Stimulated activated CD4-positive, alpha-beta T cell treated with anti-CD3 and anti-CD28 coated beads, Interleukin-12 subunit alpha, Interleukin-12 subunit beta, amount 100 ng/mL, for 48 hours (primary cell): ENCODE data around the gene ODAD3.
A peak's percentile ranks its signal among the peaks of the same experiment; 100 is the strongest.
"Not testable (repeated sequence)": the region's sequence is repeated elsewhere in the genome, so short reads cannot be mapped to it uniquely, and the experiment has no call there.

Source experiments
- DNase-seq, 3 donors: peaks; one replicate each; pipeline ENCODE4 v3.0.0-alpha.2; 2020; ENCODE audit warnings: low read depth in 2 of 3, low spot score in 1 of 3

Gene ODAD3

DNA sequence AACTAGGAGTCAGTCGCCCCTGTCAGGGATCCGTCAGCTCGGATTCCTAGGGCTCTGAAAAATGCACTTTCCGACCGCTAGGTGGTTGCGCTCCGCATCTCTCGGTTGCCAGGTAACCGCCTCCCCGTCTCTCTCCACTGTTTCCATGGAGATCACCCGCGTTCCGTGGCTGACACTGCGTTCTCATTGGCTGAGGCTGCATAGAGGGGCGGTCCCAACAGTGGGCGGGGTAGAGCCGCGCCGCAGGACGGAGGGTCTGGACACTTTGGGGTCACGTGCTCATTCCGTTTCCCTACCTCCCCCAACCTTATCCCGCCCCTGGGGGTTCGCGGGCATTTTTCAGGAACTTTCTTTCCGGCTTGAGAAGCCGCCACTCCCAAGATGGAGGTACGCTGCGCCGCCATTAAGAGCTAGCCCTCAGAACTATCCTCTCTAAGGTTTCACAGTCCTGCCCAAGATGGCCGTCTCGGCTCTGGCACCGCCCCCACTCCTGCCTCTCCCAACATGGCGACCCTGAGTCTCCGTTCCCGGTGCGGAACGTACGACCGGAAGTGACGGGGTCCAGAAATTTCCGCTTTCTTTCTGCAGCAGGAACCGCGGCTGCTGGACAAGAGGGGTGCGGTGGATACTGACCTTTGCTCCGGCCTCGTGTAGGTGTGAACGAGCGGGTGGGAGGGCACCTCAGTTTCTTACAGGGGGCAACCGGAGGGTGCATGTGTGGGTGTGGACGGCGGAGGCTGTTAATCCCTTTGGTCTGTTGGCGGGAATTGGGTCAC is at the start of gene ODAD3, which contains the start of gene PRKCSH:
TSS of gene ODAD3 (minus strand) at position 65 of the 776 bp plus-strand sequence. CDS start 105 bp downstream, outside the sequence.
TSS of gene PRKCSH (plus strand) at position 579 of the 776 bp plus-strand sequence. CDS start 483 bp downstream, outside the sequence.
- DNase-seq: peak; percentile 97 to 99 (median 99)

- DNase-seq: no peak
Measured at GRCh38 chr19:11483366-11484111, 48.6 kb upstream of the ODAD3 start.

DNA sequence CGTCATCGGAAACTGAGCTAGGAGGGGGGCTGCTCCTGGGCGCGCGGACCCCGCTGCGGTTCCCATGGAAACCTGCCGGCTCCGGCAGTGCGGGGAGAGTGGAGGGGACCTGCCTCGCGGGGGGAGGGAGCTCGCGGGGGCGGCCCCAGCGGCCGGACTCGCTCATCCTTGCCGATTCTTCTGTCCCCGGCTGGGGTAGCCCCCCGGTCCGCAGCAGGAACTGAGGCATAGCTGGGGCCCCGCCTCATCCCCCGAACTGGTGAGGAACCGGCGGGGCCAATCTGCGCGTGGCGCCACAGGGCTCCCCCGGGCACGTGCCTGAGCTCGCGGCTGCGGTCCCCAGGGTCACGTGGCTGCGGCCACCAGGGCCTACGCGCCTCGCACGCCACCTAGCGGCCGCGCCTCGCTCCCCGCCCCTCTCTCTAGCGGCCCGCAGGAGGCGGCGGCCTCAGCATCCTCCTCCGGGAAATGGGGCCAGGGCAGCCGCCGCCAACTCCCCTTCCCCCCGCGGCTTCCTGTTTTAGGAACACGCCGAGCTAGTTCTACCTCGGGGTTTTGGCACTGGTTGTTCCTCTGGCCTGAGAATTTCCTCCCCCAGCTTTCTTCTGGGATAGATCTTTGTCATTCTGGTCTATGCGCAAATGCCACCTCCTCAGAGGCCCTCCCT is 47.6 kb upstream of the ODAD3 start:
- peak; percentile 77 to 84 (median 80) for DNase-seq

GRCh38 chr19:11481534-11482383 is 46.8 kb upstream of the ODAD3 start:
- DNase-seq: peak; percentile 69 to 82 (median 75)

- no peak for DNase-seq
Measured at GRCh38 chr19:11480715-11481533, 46.0 kb upstream of the ODAD3 start, which contains the start of gene ELAVL3. ELAVL3 (minus strand) TSS chr19:11481046; CDS start chr19:11480608, 438 bp downstream.

DNA sequence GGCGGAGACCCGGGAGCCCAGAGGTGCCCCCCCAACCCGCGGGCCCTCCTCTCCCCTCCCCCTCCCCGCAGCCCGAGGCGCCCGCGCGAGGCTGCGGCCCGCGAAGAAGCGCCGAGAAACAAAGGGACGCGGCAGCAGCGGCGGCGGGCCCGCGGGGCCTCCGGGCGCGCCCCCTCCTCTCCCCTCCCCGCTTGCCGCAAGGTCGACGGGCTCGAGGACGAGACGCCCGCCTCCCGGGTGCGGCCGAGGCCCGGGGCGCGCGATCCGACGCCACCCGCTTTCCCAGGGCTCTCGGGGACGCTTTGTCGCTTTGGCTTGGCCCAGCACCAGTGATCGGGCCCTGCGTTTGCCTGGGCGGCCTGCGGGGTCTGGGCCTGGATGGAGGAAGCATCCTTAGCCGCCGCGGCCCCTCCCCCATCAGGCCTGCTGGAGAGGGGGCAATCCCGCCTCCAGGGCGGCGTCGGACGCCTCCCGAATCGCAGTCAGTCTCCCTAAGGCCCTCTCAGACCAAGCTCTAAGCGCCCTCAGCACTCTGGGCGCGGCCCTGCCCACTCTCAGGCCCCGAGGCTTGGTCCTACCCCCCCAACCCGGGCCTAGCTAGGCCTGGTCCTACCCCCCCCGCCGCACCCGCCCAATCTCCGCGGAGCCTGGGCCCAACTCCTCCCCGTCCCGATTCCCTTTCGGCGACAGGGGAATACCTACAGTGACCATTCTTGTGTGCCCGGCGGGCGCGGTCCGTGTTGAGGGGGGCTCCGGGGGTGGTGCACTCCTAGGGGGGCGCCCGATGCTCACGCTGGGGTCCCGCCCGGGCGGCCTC is 45.2 kb upstream of the ODAD3 start:
- no peak for DNase-seq

DNA sequence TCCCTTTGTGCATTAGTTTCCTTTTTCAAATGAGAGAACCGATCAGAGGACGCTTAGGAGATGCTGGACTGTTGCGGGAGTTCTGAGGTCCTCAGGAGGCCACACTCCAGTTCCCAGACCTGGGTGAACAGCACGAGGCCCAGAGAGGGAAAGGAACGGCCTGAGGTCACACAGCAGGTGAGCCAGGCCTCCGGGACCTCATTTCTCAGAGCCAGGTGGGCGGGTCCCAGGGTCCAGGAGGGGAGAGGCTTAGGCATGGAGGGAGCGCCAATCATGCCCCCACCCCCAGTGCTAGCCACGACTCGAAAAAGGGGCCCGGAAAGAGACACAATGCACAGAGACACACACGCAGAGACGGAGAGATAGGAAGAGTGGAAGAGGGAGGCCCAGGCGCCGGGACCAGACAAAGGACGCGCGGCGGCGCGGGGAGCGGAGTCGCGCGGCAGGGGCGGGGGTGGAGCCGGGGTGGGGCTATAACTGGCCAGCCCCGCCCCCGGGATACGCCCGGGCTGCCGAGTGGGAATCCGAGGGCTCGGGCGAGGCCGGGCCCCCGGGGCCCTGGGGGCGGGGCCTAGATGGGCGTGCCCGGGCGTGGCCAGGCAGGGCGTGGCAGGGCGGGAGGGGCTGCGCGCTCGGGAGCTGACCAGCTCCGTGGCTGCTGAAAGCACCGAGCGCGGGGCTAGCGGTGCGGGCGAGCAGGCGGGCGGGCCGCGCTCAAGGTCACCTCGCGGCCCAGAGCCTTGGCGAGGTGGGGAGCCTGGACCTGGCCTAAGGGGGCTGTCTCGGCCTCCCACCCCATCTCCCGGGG is 44.4 kb upstream of the ODAD3 start:
- DNase-seq: peak in 2 of 3 donors; percentile 13 to 23

- no peak for DNase-seq
Measured at GRCh38 chr19:11478167-11479089, 43.5 kb upstream of the ODAD3 start.

- no peak for DNase-seq
Measured at GRCh38 chr19:11475861-11476260, 40.9 kb upstream of the ODAD3 start.

DNA sequence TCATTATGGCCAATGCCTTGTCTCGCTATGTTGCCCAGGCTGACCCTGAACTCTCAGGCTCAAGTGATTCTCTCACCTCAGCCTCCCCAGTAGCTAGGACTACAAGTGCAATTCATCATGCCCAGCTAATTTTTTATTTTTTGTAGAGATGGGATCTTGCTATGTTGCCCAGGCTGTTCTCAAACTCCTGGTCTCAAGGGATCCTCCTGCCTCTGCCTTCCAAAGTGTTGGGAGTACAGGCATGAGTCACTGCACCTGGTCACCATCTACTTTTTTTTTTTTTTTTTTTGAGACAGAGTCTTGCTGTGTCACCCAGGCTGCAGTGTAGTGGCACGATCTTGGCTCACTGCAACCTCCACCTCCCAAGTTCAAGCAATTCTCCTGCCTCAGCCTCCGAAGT is 40.4 kb upstream of the ODAD3 start:
- not testable (repeated sequence) for DNase-seq

DNA sequence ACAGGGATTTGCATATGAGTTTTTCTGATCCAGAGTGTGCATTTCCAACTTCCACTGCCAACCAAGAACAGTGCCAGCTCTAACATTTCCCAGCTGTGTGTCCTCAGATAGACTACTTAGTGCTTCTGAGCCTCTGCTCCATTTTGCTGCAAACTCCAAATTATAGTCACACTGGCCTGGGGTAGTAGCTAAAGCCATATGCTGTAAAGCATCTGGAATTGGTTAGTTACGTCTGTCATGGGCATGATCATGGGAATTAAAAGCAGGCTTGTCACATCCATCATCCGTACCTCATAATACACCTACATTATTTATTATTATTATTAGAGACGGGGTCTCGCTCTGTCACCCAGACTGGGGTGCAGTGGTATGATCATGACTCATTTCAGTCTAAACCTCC is 38.8 kb upstream of the ODAD3 start:
- no peak for DNase-seq

- DNase-seq: not testable (repeated sequence)
Measured at GRCh38 chr19:11468266-11468845, 33.4 kb upstream of the ODAD3 start.

DNA sequence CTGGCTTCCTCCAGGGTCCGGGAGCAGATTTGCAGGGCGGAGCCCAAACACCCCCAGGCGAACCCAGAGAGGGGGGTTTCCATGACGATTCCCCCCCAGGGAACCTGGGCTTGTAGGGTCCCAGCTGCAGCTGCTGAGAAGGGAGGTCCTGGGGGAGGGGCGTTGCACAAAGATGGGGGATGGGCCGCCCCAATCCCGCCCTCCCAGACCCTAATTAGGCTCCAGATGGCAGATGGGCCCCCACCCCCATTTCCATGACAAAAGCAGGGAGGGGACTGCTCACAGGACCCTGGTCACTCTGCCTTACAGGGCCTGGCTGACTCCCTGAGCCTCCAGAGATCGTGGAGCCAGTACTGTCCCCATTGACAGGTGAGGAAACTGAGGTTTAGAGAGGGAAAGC is 30.7 kb upstream of the ODAD3 start:
- DNase-seq: no peak

- no peak for DNase-seq
Measured at GRCh38 chr19:11464333-11465265, 29.7 kb upstream of the ODAD3 start.

DNA sequence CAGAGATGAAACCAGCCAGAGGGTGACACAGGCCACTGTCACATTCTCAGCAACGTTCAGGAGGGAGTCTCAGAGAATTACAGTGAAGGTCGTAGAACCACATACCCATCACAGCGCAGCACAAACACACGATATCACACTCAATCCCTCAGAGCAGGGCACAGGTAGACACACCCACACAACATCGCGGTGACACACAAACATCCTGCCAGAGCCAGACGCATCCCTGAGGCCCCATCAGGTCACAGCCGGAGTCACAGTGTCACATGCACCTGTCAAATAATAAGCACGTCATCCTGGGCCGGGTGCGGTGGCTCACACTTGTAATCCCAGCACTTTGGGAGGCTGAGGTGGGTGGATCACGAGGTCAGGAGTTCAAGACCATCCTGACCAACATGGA is 28.5 kb upstream of the ODAD3 start:
- DNase-seq: no peak

GRCh38 chr19:11461453-11461852 is 26.5 kb upstream of the ODAD3 start:
- DNase-seq: no peak
